GM19193 (cell line): ENCODE data around the gene AATK.

ENCODE experiments used
- POLR2A ChIP-seq: IDR thresholded peaks from 4 replicates; pipeline ENCODE4 v1.6.1; 2011; ENCODE audit not compliant: insufficient read depth, insufficient read length; ENCODE audit errors: extremely low read depth

The AATK gene

GRCh38 chr17:81126281-81127132, 39.5 kb downstream of the AATK start:
- no peak for TF ChIP-seq POLR2A

DNA sequence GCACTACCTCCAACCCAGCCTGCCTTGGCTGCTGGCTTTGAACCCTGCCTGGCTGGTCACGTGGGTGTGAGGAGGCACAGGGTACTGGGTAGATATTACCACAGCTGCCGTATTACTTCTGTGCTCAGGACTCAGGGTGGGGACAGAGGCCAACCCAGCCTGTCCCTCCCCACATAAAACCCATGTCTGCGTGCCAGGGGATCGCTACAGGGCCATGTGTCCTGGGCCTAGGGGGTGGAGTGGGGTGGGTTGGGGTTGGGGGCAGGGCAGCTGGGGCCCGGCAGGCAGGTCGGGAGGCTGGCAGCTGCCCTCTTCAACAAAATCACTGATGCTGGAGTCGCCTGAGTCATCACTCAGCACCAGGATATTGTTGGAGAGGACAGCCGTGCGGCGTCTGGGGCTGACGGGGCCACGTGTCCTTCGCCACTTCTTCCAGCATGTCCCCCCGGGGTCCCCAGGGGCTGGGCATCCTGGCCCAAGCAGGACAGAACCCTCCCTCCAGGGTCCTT, 40.4 kb downstream of the AATK start:
- TF ChIP-seq POLR2A = no peak

GRCh38 chr17:81124377-81124776, 41.6 kb downstream of the AATK start:
- TF ChIP-seq POLR2A = no peak

DNA sequence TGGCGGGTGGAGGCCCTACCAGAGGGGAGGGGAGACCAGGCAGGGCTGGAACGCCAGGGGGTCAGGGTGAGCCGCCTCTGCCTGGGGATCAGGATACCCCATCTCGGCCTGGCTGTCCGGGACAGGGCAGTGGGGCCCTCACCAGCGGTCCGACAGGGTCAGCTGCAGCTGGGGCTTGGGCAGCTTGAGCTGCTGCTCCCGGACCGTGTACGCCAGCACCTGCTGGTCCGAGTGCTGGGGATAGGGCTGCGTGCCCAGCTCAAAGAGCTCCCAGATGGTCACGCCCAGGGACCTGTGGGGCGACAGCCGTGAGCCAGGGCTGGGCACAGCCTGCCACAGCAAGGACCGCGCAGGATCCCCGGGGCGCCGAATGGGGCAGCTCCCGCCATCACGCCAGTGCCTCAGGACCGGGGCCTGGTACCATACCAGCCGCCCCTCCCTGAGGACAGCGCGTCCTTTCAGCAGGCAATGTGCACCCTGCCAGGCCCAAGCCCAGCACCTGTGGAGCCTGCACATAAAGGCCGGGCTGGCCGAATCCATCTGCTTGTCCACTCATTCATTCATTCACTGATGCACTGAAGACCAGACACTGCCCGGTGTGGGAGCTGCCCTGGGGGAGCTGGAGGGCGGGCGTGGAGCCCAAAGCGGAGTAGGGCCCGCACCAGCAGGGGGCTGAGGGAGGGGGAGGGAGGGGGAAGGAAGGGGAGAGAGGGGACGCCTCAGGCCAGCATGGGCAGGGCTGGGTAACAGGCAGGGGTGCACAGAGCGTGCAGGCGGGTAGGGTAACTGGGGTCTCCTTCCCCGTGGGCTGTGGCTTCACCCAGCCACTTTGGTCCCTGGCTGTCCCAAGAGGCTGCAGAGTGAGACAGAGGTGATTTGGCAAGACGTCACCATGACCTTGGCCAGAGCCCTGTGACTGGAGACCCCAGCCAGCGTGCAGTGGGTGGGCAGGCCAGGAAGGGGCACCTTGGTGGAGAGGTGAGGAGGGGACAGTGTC, 42.7 kb downstream of the AATK start:
- TF ChIP-seq POLR2A = no peak

DNA sequence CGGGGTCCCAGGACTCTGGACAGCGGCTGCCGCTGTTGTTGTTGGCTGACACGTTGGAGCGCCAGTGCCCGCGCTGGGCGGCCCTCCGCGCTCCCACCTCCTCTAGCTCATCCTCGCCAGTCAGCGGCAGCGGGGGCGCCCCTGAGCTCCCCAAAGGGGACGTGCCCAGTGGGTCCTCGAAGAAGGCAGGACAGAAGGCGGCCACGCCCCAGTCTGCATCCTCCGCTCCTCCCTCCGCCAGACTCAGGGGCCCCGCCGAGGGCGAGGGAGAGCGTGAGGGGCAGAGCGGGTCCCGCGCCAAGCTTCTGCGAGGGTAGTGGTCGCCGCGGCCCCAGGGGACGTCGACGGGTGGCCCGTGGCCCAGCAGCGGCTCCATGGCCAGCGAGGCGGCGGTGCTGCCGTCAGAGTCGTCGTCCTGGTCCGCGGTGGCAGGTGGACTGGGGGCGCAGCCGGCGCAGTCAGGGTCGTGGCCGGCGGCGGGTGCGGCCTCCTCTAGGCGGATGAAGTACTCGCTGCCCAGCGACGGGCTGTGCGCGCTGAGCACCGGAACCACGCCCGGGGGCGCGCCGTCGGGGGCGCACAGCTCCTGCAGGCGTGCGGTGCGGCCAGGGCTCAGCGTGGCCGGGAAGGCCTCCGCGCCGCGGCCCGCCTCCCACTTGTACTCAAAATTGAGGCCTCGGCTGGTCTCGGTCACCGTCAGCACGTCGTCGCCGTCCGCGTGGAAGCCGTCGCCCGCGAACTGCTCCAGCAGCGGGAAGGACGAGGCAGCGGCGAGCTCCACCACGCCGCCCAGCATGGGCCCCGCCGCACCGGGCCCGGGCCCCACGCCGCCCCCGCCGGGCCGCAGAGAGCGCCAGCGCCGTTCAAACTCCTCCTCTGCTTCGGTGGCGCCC, 43.9 kb downstream of the AATK start:
- no peak for TF ChIP-seq POLR2A

GRCh38 chr17:81120695-81121621, 45.1 kb downstream of the AATK start:
- no peak for TF ChIP-seq POLR2A

GRCh38 chr17:81120149-81120484, 45.9 kb downstream of the AATK start:
- no peak for TF ChIP-seq POLR2A

- no peak for TF ChIP-seq POLR2A
These were observed 46.5 kb downstream of the AATK start for GRCh38 chr17:81119223-81120148.

DNA sequence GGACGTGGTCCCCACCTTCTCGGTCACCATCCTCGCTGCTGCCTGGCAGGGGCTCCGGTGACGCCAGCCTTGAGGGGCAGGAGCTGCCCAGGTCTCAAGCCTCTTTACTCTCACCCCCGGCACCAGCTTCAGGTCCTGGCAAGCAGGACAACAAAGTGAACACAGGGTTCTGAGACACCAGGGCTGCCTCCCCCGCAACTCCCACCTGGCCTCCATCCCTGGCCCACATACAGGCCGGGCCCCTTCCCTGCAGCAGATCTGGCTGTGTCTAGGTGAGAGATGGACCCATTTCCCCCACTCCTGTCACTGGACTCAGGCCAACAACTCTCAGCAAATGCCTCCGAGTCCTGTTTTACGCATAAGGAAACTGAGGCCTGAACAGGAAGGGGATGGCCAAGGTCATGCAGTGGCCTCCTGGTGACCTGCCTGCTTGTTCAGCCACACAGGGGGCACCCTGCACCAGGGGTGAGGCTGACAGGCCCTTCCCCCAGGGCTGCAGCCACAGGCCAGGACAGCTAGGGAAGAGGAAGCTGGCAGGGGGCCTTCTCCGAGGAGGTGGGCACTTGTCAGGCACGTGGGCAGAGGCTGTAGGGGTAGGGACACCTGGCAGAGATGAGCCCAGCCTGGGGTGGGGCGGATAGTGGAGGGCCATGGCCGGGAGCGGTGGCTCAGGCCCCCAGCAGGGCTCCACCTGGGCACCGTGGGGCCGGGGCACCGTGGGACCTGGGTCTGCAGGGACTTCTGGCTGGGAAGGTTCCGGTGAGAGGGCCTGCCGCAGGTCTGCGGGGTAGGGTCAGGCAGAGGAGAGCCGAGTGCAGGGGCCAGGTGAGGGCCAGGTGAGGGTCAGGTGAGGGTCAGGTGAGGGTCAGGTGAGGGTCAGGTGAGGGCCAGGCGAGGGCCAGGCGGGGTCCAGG, 47.5 kb downstream of the AATK start:
- TF ChIP-seq POLR2A = no peak

- no peak for TF ChIP-seq POLR2A
These were observed 48.3 kb downstream of the AATK start for GRCh38 chr17:81117672-81118198.

GRCh38 chr17:81116704-81117103, 49.3 kb downstream of the AATK start:
- TF ChIP-seq POLR2A = no peak
